NCI-H345 treated with DMSO at 0.1 percent for 48 hours (cell line): Measurements from ENCODE around the gene CFAP74.
"Not testable (repeated sequence)": the region's sequence is repeated elsewhere in the genome, so short reads cannot be mapped to it uniquely, and the experiment has no call there.

Experiments used
- DNase-seq: peaks from one replicate; lab custom pipeline; 2025; ENCODE audit not compliant: unreplicated experiment; lab: John Stamatoyannopoulos, UW

CFAP74 gene

GRCh38 chr1:1899266-1899966 is 104.2 kb downstream of the CFAP74 start:
- no peak for DNase-seq

GRCh38 chr1:1898246-1898933 is 105.2 kb downstream of the CFAP74 start:
- DNase-seq: no peak

DNA sequence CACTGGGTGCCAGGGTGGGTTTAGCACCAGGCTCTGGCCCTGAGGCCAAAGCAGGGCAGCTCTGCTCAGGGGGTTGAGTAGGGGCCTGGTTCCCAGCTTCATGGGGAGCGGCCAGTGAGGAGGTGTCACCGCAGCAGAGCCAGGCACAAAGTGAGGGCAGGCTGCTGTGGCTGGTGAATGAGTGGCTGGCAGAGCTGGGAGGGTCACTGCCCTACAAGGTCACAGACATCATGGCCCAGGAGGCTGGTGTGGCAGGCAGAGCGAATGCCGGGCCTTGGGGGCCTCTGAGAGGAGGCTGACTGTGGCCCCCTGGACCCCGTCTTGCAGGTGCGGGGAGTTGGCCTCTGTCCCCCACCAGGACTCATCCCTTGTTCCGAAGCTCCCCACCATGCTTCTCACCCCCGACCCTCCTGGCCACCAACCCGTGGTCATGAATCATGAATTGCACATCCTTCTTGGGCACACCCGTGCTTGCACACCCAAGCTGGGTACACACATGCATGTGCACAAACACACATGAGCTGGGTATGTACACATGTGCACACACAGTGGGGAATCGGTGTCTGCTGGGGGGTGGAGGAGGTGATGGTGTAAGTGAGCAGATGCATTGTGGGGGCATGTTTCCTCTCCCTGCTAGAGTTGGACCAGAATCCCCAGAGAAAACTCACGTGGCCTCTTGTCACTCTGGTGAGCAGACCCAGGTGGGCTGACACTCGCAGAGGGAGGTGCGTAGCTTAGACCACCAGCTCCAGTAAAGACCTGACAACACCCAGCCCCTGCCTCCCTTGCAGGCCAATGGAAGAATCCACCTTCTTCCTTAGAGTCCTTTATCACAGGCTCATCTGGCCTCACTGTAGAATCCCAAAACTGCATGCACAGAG is 107.9 kb downstream of the CFAP74 start:
- DNase-seq: no peak

- DNase-seq: no peak
Observed at GRCh38 chr1:1895060-1895418, 108.5 kb downstream of the CFAP74 start.

GRCh38 chr1:1894354-1895059 is 109.1 kb downstream of the CFAP74 start:
- DNase-seq: peak; percentile 30

DNA sequence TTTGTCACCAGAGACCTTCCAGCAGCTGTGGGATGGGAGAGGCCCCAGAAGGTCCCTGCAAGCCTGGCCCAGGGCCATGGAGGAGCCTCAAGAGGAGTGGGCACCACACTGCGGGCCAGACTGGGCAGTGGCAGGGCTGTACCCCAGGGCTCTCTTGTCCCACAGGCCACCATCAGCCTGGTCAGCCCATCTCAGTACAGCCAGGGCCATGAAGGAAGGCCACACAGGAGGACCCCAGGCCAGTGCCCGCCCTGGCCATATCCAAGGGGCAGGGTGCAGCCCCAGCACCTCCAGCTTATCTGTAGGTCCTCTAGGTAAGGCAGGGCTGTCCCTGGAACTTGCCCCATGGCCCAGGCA is 109.6 kb downstream of the CFAP74 start:
- DNase-seq: no peak

DNA sequence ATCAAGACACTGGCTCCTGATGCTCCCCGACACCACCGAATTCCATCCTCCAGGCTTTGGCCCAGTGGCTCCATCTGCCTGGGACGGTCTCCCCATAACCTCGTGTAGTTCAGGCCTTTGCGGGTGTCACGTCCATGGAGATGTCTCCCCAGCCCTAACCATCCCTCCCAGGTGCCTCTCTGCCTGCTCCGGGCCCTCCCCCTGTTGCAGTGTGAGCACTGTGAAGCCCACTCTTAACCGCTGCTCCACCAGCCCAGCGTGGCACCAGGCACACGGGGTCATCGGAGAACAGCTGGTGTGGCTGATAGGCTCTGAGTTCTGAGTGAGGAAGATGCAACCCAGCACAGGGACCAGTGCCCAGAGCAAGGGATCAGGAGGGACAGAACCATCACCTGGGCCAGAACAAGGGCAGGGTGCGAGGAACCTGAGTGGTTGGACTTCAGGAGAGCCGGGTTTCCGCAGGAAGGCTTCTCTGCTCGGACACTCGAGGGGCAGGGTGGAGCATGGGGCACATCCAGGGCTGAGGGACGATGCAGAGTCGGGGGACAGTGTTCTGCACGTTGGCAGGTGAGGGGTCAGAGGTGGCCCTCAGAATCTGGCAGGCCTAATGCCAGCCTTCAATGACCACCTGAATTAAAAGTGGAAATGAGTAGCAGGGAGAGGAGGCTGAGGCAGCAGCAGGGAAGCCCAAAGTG is 110.1 kb downstream of the CFAP74 start:
- DNase-seq: no peak

DNA sequence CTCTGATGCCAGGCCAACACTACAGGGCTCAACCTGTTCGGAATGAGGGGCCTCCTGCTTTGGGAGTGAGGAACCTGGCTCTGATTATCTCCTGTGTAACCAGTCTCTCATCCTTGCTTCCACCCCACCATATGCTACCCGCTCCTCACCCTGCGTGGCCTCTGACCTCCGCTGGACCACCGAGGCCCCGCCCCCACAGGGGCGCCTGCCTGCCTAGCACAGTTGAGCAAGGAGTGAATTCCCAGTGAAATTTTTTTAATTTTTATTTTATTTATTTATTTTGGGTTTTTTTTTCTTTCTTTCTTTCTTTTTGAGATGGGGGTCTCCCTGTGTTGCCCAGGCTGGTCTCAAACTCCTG is 110.8 kb downstream of the CFAP74 start:
- no peak for DNase-seq

DNA sequence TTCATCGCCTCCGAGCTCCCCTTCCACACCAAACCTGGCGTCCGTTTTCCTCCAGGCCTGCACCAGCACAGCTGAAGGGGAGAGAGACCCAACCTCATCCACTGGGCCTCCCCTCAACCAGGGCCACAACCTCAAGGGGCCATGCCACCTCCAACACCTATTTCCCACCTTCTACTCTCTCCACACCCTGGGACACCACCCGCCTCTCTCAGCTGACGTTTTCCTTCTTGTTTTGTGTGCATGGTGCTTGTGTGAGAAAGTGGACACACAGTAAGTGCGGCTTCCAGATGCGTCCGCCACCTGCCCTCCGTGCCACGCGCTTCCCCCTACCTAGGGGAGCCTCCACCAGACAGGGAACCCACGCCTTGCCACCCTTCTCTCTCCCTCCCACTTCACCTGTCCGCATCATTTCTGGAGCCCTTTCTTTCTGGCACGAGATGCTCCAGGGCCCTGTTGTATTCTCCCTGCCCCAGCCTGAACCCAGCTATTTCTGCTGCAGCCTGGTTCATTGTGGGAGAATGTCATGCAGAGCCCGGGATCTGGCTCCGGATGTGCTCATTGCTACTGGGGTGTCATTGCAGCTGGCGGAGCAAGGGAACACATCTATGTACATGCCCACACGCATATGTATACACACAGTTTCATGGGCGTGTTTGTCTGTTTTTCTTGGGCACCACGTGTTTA is 111.4 kb downstream of the CFAP74 start:
- no peak for DNase-seq

DNA sequence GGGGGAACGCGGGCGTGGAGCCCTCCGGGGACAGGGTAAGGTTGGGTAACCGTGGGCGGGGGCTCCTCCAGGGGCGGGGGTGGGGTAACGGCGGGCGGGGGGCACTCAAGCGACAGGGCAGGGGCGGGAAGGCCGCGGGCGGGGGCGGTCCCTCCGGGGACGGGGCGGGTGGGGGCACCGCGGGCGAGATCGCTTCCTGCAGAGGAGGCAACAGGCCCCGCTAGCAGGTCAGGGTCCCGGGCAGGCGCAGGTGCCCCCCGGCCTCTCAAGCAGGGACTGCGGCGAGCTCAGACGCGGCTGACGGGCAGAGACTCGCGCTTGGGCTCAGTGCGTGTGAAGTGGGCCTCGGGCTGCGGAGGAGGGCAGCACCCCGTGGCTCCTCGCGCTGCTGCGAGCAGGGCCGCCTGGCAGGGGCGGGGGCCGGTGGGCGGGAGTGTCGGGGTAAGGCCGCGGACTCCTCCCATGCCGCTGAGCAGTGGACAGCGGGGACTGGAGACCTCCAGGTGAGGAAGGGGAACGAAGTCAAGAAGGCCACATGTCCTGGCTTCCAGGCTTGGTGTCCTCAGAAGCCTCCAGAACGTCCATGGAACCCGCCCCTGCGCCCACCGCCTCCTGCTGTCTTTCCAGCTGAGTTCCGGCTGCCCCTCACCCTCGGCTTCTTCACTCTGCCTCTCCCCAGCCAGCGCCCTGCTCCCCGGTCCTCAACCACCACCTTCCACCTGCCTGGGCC is 112.1 kb downstream of the CFAP74 start:
- DNase-seq: peak; percentile 62

- DNase-seq: peak; percentile 81
Observed at GRCh38 chr1:1890506-1891348, 112.9 kb downstream of the CFAP74 start, which contains the start of gene GNB1. Gene GNB1, minus strand, starts transcription at chr1:1891087. Its CDS starts 65,634 bp downstream, at chr1:1825453.

DNA sequence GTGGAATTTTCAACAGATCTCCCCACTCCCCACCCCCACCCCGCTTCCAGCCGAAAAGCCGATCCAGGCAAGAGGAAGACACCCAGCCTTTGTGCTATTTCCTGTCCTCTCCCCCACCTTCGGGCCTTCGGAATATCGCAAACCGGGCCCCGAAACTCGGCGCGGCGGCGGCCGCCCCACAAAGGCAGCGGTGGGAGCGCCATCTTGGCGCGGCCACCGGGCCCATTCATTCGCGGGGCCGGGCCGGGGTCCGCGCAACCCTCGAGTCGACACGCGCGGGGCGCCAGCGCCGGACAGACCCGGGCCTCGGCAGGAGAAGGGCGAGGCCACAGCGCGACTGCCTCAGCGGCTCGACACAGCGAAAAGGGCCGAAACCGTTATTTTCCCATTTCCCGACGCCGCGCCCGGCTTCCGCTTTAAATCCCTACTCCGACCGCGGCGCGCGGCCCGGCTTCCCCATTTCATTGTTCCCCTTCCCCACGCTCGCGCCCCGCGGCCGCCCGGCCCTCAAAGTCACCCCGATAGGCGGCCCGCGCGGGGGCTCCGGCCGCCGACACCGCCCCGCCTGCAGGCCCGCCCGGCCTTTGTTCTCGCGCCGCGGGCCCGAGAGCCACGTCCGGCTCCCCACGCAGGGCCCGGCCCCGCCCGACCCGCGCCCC is 113.6 kb downstream of the CFAP74 start:
- no peak for DNase-seq

GRCh38 chr1:1889090-1889750 is 114.4 kb downstream of the CFAP74 start:
- no peak for DNase-seq

DNA sequence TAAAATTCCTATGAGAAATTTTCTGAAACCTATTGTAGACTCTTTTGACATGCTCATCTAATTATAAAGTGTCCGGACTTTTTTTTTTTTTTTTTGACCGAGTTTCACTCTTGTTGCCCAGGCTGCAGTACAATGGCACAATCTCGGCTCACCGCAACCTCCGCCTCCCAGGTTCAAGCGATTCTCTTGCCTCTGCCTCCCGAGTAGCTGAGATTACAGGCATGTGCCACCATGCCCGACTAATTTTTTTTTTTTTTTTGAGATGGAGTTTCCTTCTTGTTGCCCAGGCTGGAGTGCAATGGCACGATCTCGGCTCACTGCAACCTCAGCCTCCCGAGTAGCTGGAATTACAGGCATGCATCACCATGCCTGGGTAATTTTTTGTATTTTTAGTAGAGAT is 119.7 kb downstream of the CFAP74 start:
- DNase-seq: not testable (repeated sequence)

DNA sequence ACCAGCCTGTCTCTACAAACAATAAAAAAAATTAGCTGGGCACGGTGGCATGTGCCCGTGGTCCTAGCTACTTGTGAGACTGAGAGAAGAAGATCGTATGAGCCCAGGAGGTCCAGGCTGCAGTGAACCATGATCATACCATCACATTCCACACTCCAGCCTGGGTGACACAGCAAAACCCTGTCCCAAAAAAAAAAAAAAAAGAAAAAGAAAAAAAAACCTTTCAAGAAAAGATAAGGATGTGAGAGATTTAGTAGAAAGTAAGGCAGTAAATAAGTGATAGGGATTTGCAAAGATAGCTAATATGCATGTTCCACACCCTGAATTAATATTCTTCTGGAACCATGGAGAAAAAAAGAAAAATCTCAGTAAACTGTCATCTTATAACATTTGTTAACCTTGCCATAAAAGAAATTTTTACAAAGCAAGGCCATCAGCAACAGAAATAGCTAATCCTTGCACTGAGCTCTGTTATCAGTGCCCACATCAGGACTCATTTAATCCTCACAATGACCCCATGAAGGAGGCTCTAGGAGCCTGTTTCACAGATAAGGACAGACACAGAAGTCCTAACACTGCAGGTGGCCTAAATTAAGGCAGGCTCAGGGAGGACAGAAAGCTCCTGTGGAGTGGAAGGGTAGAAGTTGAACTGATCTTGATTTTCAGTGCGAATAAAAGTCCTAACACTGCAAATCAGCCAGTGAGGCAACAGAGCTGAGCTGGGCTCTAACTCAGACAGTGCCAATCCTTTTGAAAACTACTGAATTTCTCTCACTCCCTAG is 120.3 kb downstream of the CFAP74 start:
- no peak for DNase-seq

DNA sequence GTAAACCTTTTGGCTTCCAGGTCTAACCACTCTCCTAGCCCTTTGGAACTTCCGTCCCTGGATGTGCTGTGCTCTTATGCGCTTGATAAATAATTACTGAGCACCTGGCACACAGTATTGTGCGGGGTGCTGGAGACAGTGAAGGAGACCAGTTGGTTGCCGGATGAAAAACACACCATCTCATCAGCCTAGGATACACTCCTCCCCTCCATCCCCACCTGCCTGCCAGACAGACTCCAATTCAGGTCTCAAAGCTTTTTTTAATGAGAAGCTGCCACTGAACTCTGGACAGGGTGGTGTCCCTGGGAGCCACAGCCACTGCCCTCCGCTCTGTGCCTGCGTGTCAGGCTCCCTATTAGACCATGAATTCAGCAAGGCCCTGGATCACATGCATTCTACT is 121.9 kb downstream of the CFAP74 start:
- DNase-seq: no peak
